Prostate gland (tissue), 2 donors: ENCODE data around the gene SMAGP. TPM values are rescaled to one million over a fixed set of nuclear protein-coding genes. Genes with fewer than 3 reads are reported as not detected.
A peak's percentile ranks its signal among the peaks of the same experiment; 100 is the strongest.
"Not testable (repeated sequence)": the region's sequence is repeated elsewhere in the genome, so short reads cannot be mapped to it uniquely, and the experiment has no call there.

Experiments used
- DNase-seq: peaks from one replicate; pipeline ENCODE4 v3.0.0-alpha.2; 2019; ENCODE audit warnings: low spot score
- H3K27ac ChIP-seq, 2 donors: fragments of 200-600 bp; sonication (generic); 2 replicates each; pipeline ENCODE4 v1.5.1; 2017 to 2019
- H3K27me3 ChIP-seq: fragments of 200-600 bp; sonication (generic); replicated peaks from 2 replicates; pipeline ENCODE4 v1.5.1; 2019; ENCODE audit not compliant: insufficient read depth
- H3K36me3 ChIP-seq, 2 donors: fragments of 200-600 bp; sonication (generic); 1 replicate in 1 of 2; 2 replicates in 1 of 2; pipeline versions ENCODE4 v1.5.1 to v1.8.1; 2017 to 2019
- H3K4me1 ChIP-seq: fragments of 200-600 bp; sonication (generic); replicated peaks from 2 replicates; pipeline ENCODE4 v1.5.1; 2019
- H3K4me3 ChIP-seq, 2 donors: fragments of 200-600 bp; sonication (generic); 2 replicates each; pipeline ENCODE4 v1.5.1; 2017 to 2019
- H3K9me3 ChIP-seq: fragments of 200-600 bp; sonication (generic); 2 replicates; pipeline ENCODE4 v1.5.1; 2017
- CTCF ChIP-seq, 4 experiments: fragments of 200-600 bp in 2 of 4; fragments of 450-650 bp in 2 of 4; sonication (generic) in 2 of 4; IDR thresholded peaks; 1 replicate in 3 of 4; 2 replicates in 1 of 4; pipeline ENCODE4 v1.5.1; 2016 to 2019; ENCODE audit warnings: antibody characterized with exemption in 4 of 4, mild to moderate bottlenecking in 2 of 4, moderate library complexity in 2 of 4
- POLR2A ChIP-seq: fragments of 450-650 bp; IDR thresholded peaks from one replicate; pipeline ENCODE4 v1.6.1; 2016; ENCODE audit warnings: antibody characterized with exemption, mild to moderate bottlenecking
- POLR2AphosphoS5 ChIP-seq: sonication (generic); formaldehyde crosslinking; IDR thresholded peaks from one replicate; pipeline ENCODE4 v1.6.1; 2017; ENCODE audit warnings: antibody characterized with exemption
- WGBS: methylation state at CpG from one replicate; pipeline ENCODE4 v1.1.5; 2018; 5-methylcytosine and 5-hydroxymethylcytosine counted together
- intact Hi-C: fragments of 100-400 bp; cut with DNase I; formaldehyde crosslinking; loops from one replicate; pipeline ENCODE4 v1.14.2; 2022
- total RNA-seq, 2 donors: library from RNA; depleted of rRNA; stranded (reverse); fragments of >200 nt; gene quantifications; one replicate each; pipeline ENCODE4 v1.1.0, GENCODE V29; 2016

SMAGP gene
- total RNA-seq, 2 donors from 2014 or later = 10.7 to 15.4 TPM

GRCh38 chr12:51307655-51308593, 37.7 kb upstream of the SMAGP start:
- H3K4me1 ChIP-seq = no peaks in the 10 kb centered on the region
- WGBS = 67% methylated on average over 6 of the region's 6 CpGs

GRCh38 chr12:51306507-51306906, 36.3 kb upstream of the SMAGP start:
- Histone ChIP-seq H3K4me1 (no peaks in the 10 kb centered on the region), H3K4me3 (no peak overlapping the region), H3K9me3 (no peaks in the 10 kb centered on the region), H3K36me3 (no peaks in the 10 kb centered on the region), H3K27me3 (no peaks in the 10 kb centered on the region), H3K27ac (no peak overlapping the region)
- intact Hi-C loops = no loop called here
- TF ChIP-seq POLR2A = no peak
- TF ChIP-seq POLR2AphosphoS5 = no peak
- TF ChIP-seq CTCF (IDR thresholded peaks at IDR 0.05) = no peak
- DNase-seq = no peak
- WGBS = 93% methylated on average over 5 of the region's 5 CpGs

More at GRCh38 chr12:51307655-51308593, 37.7 kb upstream of the SMAGP start:
- peak; percentile 5 for DNase-seq
- no peak overlapping the region for H3K27ac ChIP-seq
- H3K36me3 ChIP-seq = no peaks in the 10 kb centered on the region
- H3K9me3 ChIP-seq = no peaks in the 10 kb centered on the region
- no peak overlapping the region for H3K4me3 ChIP-seq
- peak; percentile 15 for TF ChIP-seq POLR2A
- no peak for TF ChIP-seq CTCF (IDR thresholded peaks at IDR 0.05)
- intact Hi-C loops = no loop called here
- no peaks in the 10 kb centered on the region for H3K27me3 ChIP-seq

GRCh38 chr12:51300768-51301167, 30.6 kb upstream of the SMAGP start:
- H3K9me3 ChIP-seq, DNase-seq, H3K36me3 ChIP-seq, H3K4me3 ChIP-seq, H3K27me3 ChIP-seq, intact Hi-C loops, H3K4me1 ChIP-seq, H3K27ac ChIP-seq: not testable (repeated sequence)
- 81% methylated on average over 10 of the region's 10 CpGs for WGBS

GRCh38 chr12:51295651-51296050, 25.4 kb upstream of the SMAGP start:
- WGBS = 62% methylated on average over 5 of the region's 5 CpGs
- intact Hi-C loops = no loop called here
- DNase-seq = no peak

GRCh38 chr12:51294097-51294496, 23.9 kb upstream of the SMAGP start:
- WGBS = 84% methylated on average over 10 of the region's 10 CpGs
- intact Hi-C loops, H3K27ac ChIP-seq, H3K27me3 ChIP-seq, H3K36me3 ChIP-seq, DNase-seq, H3K4me3 ChIP-seq, H3K4me1 ChIP-seq, H3K9me3 ChIP-seq: not testable (repeated sequence)

More at GRCh38 chr12:51295651-51296050, 25.4 kb upstream of the SMAGP start:
- no peaks in the 10 kb centered on the region for H3K27me3 ChIP-seq
- H3K27ac ChIP-seq = no peak overlapping the region
- TF ChIP-seq POLR2AphosphoS5 (no peak), POLR2A (no peak), CTCF (IDR thresholded peaks at IDR 0.05) (no peak)
- H3K4me3 ChIP-seq = no peak overlapping the region
- no peaks in the 10 kb centered on the region for H3K36me3 ChIP-seq
- H3K9me3 ChIP-seq = no peaks in the 10 kb centered on the region
- no peaks in the 10 kb centered on the region for H3K4me1 ChIP-seq

GRCh38 chr12:51293696-51294095, 23.5 kb upstream of the SMAGP start:
- no peak for TF ChIP-seq POLR2AphosphoS5
- Histone ChIP-seq H3K27ac (no peak overlapping the region), H3K4me3 (no peak overlapping the region), H3K27me3 (no peaks in the 10 kb centered on the region), H3K9me3 (no peaks in the 10 kb centered on the region), H3K36me3 (no peaks in the 10 kb centered on the region), H3K4me1 (no peaks in the 10 kb centered on the region)
- no peak for DNase-seq
- intact Hi-C loops = no loop called here

GRCh38 chr12:51291603-51292513, 21.6 kb upstream of the SMAGP start:
- WGBS = 87% methylated on average over 9 of the region's 9 CpGs
- H3K4me3 ChIP-seq, H3K27me3 ChIP-seq, DNase-seq, H3K4me1 ChIP-seq, intact Hi-C loops, H3K9me3 ChIP-seq, H3K27ac ChIP-seq, H3K36me3 ChIP-seq: not testable (repeated sequence)
